ENCODE measurements around the gene PPM1H.

GRCh38 chr12:62969695-62970094, 34.7 kb upstream of the PPM1H start:
- TF ChIP-seq ZNF558 (tag by site-specific recombination; IDR thresholded peaks at IDR 0.05) (no peak), ATF2 (tag by site-specific recombination; IDR thresholded peaks at IDR 0.05; ENCODE audit: low read depth) (no peak), HOXA7 (CRISPR knock-in tag; IDR thresholded peaks at IDR 0.05; ENCODE audit: borderline replicate concordance) (no peak), ZNF776 (tag by site-specific recombination; IDR thresholded peaks at IDR 0.05; ENCODE audit: borderline replicate concordance) (no peak), ZNF626 (tag by site-specific recombination; IDR thresholded peaks at IDR 0.05) (no peak), ZBTB21 (tag by site-specific recombination; IDR thresholded peaks at IDR 0.05) (no peak), CTCF (tag by site-specific recombination; IDR thresholded peaks at IDR 0.05) (no peak), PBX3 (CRISPR knock-in tag; IDR thresholded peaks at IDR 0.05) (no peak), ZNF18 (tag by site-specific recombination; IDR thresholded peaks at IDR 0.05) (no peak), ZNF112 (tag by site-specific recombination; IDR thresholded peaks at IDR 0.05) (no peak), ZNF274 (IDR thresholded peaks at IDR 0.05; ENCODE audit: low read length) (no peak), ZNF274 (tag by site-specific recombination; IDR thresholded peaks at IDR 0.05; ENCODE audit: borderline replicate concordance) (no peak), ZNF830 (tag by site-specific recombination; IDR thresholded peaks at IDR 0.05; ENCODE audit: low read depth) (no peak), ELK4 (IDR thresholded peaks at IDR 0.05; ENCODE audit: borderline replicate concordance, low read depth, low read length) (no peak), PRDM6 (tag by site-specific recombination; IDR thresholded peaks at IDR 0.05) (no peak)
